Neutrophil (primary cell): ENCODE data around the gene MSI2.

Experiments used
- H3K27ac ChIP-seq: fragments of 200-600 bp; sonication (generic); 2 replicates; pipeline ENCODE4 v1.5.1; 2016; ENCODE audit warnings: mild to moderate bottlenecking, moderate library complexity
- H3K27me3 ChIP-seq: fragments of 200-600 bp; sonication (generic); 2 replicates; pipeline ENCODE4 v1.6.0; 2016; ENCODE audit warnings: mild to moderate bottlenecking
- H3K36me3 ChIP-seq: fragments of 200-600 bp; sonication (generic); 2 replicates; pipeline ENCODE4 v1.5.1; 2017
- H3K4me1 ChIP-seq, 2 experiments: fragments of 200-600 bp in 1 of 2; sonication (generic) in 1 of 2; 1 replicate in 1 of 2; 2 replicates in 1 of 2; pipeline versions ENCODE4 v1.5.1 to v1.6.1; 2013 to 2016; ENCODE audit warnings: low read depth in 1 of 2, low read length in 1 of 2, mild to moderate bottlenecking in 1 of 2, moderate library complexity in 1 of 2; ENCODE audit not compliant: control insufficient read depth in 1 of 2, insufficient read depth in 1 of 2
- H3K4me3 ChIP-seq, 2 experiments: fragments of 200-600 bp in 1 of 2; sonication (generic) in 1 of 2; 1 replicate in 1 of 2; 2 replicates in 1 of 2; pipeline ENCODE4 v1.5.1; 2013 to 2016; ENCODE audit warnings: low read depth in 1 of 2, low read length in 1 of 2, mild to moderate bottlenecking in 1 of 2, moderate library complexity in 1 of 2
- H3K9me3 ChIP-seq: fragments of 200-600 bp; sonication (generic); 2 replicates; pipeline ENCODE4 v1.5.1; 2016
- TF ChIP-seq, protein P1 (sequence below): fragments of 200-600 bp; sonication (generic); IDR thresholded peaks from 2 replicates; pipeline ENCODE4 v1.5.1; 2016; ENCODE audit warnings: antibody characterized with exemption

The MSI2 gene

GRCh38 chr17:57559634-57560318, 303.5 kb downstream of the MSI2 start:
- no peaks in the 10 kb centered on the region for H3K36me3 ChIP-seq
- peaks cover 6% of the 10 kb centered on the region for H3K27me3 ChIP-seq
- no peaks in the 10 kb centered on the region for H3K9me3 ChIP-seq
- no peak overlapping the region for H3K27ac ChIP-seq
- TF ChIP-seq, protein P1, sequence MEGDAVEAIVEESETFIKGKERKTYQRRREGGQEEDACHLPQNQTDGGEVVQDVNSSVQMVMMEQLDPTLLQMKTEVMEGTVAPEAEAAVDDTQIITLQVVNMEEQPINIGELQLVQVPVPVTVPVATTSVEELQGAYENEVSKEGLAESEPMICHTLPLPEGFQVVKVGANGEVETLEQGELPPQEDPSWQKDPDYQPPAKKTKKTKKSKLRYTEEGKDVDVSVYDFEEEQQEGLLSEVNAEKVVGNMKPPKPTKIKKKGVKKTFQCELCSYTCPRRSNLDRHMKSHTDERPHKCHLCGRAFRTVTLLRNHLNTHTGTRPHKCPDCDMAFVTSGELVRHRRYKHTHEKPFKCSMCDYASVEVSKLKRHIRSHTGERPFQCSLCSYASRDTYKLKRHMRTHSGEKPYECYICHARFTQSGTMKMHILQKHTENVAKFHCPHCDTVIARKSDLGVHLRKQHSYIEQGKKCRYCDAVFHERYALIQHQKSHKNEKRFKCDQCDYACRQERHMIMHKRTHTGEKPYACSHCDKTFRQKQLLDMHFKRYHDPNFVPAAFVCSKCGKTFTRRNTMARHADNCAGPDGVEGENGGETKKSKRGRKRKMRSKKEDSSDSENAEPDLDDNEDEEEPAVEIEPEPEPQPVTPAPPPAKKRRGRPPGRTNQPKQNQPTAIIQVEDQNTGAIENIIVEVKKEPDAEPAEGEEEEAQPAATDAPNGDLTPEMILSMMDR, result no peak
- H3K4me3 ChIP-seq, result no peak overlapping the region
- peaks cover 0 to 4% of the 10 kb centered on the region in 2 experiments for H3K4me1 ChIP-seq

DNA sequence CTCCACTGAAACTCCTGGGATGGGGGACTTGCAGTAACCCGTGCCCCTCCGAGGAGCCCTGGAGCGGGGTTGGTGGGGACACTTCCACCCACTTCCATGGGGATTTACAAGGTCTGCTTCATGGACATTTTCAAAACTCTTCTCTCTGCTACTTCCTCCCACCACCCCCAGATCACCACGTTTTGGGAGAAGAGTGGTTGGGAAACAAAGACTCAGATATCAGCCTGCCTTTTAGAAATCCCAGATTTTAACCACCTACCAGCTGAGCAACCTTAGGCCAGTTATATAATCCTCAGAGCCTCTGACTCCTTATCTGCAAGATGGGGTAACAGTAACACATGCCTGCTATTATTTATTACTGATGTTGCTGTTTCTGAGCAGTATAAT, 304.0 kb downstream of the MSI2 start:
- TF ChIP-seq, protein P1, result no peak
- Histone ChIP-seq H3K27ac (no peak overlapping the region), H3K9me3 (no peaks in the 10 kb centered on the region), H3K4me1 (peaks cover 0 to 4% of the 10 kb centered on the region in 2 experiments), H3K27me3 (peaks cover under 1% of the 10 kb centered on the region), H3K4me3 (no peak overlapping the region), H3K36me3 (no peaks in the 10 kb centered on the region)

DNA sequence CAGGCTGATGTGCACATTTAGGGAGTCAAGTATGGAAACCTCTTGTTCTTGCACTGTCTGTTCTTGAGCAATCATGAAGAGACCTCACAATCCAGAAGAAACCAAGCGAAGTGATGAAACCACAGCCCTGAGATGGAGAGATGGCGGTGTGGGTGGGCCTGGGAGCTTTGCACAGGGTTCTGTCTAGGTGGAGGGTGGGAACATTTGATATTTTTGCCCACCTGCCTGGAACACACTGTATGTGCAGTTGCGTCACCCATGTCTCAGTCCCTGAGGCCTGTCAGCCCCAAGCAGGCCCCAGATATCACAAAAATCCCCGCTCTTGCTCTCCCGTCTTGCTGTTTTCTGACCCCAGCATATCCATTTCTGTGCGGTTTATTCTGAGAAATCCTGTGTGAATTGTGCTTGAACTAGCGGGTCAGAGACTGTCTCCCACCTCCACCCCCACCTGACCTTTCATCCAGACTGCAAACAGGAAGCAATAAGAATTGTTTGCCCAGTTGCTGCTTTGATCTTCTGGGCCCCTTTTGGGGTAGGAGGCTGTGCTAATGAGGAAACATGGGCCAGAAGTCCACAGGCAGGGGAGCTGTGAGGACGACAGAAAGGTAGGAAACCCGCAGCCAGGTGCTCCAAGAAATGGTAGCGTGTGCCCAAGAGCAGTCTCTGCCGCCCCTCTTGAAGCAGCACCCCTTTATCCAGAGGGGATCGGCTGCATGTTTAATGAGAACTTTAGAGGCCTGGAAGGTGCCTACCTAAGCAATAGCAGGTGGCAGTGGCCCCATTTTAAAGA, 304.9 kb downstream of the MSI2 start:
- Histone ChIP-seq H3K9me3 (no peaks in the 10 kb centered on the region), H3K27ac (no peak overlapping the region), H3K27me3 (no peaks in the 10 kb centered on the region), H3K4me1 (peaks cover 0 to 4% of the 10 kb centered on the region in 2 experiments), H3K36me3 (no peaks in the 10 kb centered on the region), H3K4me3 (no peak overlapping the region)
- TF ChIP-seq, protein P1, result no peak

- Histone ChIP-seq H3K4me1 (peaks cover 0 to 4% of the 10 kb centered on the region in 2 experiments), H3K36me3 (no peaks in the 10 kb centered on the region), H3K4me3 (no peak overlapping the region), H3K9me3 (no peaks in the 10 kb centered on the region), H3K27ac (no peak overlapping the region), H3K27me3 (no peaks in the 10 kb centered on the region)
- TF ChIP-seq, protein P1, result no peak
Measured at GRCh38 chr17:57562184-57562698, 305.9 kb downstream of the MSI2 start.

DNA sequence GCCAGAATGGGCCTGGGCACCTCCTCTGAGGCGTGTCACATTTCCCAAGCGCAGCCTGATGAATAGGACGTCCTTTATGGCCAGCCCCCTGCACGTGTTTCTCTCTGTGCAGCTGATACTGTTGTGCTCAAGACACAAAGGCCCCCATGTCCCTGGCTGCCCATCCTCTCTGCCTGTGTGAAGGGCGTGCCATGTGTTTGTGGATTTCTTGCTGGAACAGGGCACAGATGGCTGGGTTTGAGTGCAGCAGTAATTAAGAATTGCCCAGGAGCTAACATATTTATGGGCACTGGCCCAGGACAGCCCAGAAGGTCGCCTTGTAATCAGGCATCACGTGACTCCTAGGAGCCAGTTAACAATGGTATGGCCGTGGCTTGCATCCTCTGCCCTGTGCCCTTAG, 307.6 kb downstream of the MSI2 start:
- no peaks in the 10 kb centered on the region for H3K36me3 ChIP-seq
- H3K9me3 ChIP-seq, result no peaks in the 10 kb centered on the region
- no peaks in the 10 kb centered on the region for H3K27me3 ChIP-seq
- TF ChIP-seq, protein P1, result no peak
- no peak overlapping the region for H3K27ac ChIP-seq
- H3K4me1 ChIP-seq, result peaks cover 0 to 4% of the 10 kb centered on the region in 2 experiments
- no peak overlapping the region for H3K4me3 ChIP-seq
